Neural progenitor cell (in vitro differentiated cells): ENCODE data around the gene DDX24. TPM values are rescaled to one million over a fixed set of nuclear protein-coding genes. Genes with fewer than 3 reads are reported as not detected.

Source experiments
- DNase-seq: peaks from one replicate; pipeline ENCODE4 v3.0.0-alpha.2; 2016; ENCODE audit warnings: low spot score
- H2AFZ ChIP-seq: fragments of 200-600 bp; sonication (generic); replicated peaks from 2 replicates; pipeline ENCODE4 v1.6.1; 2016; ENCODE audit warnings: antibody characterized with exemption
- H3F3A ChIP-seq: fragments of 200-600 bp; sonication (generic); 2 replicates; pipeline ENCODE4 v1.6.1; 2016; ENCODE audit warnings: antibody characterized with exemption, low read depth
- H3K27ac ChIP-seq: fragments of 200-600 bp; sonication (generic); 2 replicates; pipeline ENCODE4 v1.5.1; 2016; ENCODE audit warnings: mild to moderate bottlenecking
- H3K27me3 ChIP-seq: fragments of 200-600 bp; sonication (generic); 2 replicates; pipeline ENCODE4 v1.6.1; 2016; ENCODE audit warnings: mild to moderate bottlenecking, moderate library complexity
- H3K36me3 ChIP-seq: fragments of 200-600 bp; sonication (generic); 2 replicates; pipeline ENCODE4 v1.5.1; 2016
- H3K4me1 ChIP-seq: fragments of 200-600 bp; sonication (generic); 2 replicates; pipeline ENCODE4 v1.6.1; 2016; ENCODE audit warnings: mixed run types
- H3K4me2 ChIP-seq: fragments of 200-600 bp; sonication (generic); 2 replicates; pipeline ENCODE4 v1.6.1; 2016
- H3K4me3 ChIP-seq: fragments of 200-600 bp; sonication (generic); 2 replicates; pipeline ENCODE4 v1.5.1; 2016
- H3K79me2 ChIP-seq: fragments of 200-600 bp; sonication (generic); 2 replicates; pipeline ENCODE4 v1.6.1; 2016; ENCODE audit warnings: low read depth
- H3K9ac ChIP-seq: fragments of 200-600 bp; sonication (generic); 2 replicates; pipeline ENCODE4 v1.6.1; 2016
- H3K9me3 ChIP-seq: fragments of 200-600 bp; sonication (generic); 2 replicates; pipeline ENCODE4 v1.5.1; 2016; ENCODE audit warnings: low read depth
- H4K20me1 ChIP-seq: fragments of 200-600 bp; sonication (generic); 2 replicates; pipeline ENCODE4 v1.6.1; 2016; ENCODE audit warnings: low read depth
- H3K27ac Mint-ChIP-seq: 3 replicates; pipeline ENCODE4 v1.8.0; 2021; ENCODE audit warnings: mixed read lengths
- H3K27me3 Mint-ChIP-seq: 2 replicates; pipeline ENCODE4 v1.8.0; 2022; ENCODE audit warnings: low read depth, mild to moderate bottlenecking, inconsistent platforms, moderate library complexity, mixed read lengths; ENCODE audit not compliant: insufficient read depth
- H3K36me3 Mint-ChIP-seq: 3 replicates; pipeline ENCODE4 v1.8.0; 2021; ENCODE audit warnings: mixed read lengths
- H3K4me1 Mint-ChIP-seq: 3 replicates; pipeline ENCODE4 v1.8.0; 2021; ENCODE audit warnings: mixed read lengths
- H3K4me3 Mint-ChIP-seq: 3 replicates; pipeline ENCODE4 v1.8.0; 2021; ENCODE audit warnings: mild to moderate bottlenecking, moderate library complexity, mixed read lengths
- H3K9me3 Mint-ChIP-seq: 3 replicates; pipeline ENCODE4 v1.8.0; 2020; ENCODE audit warnings: mixed read lengths
- CTCF ChIP-seq: fragments of 200-600 bp; sonication (generic); IDR thresholded peaks from 2 replicates; pipeline ENCODE4 v1.5.1; 2017; ENCODE audit warnings: antibody characterized with exemption, mild to moderate bottlenecking
- EZH2 ChIP-seq: fragments of 200-600 bp; sonication (generic); IDR thresholded peaks from 2 replicates; pipeline ENCODE4 v1.6.1; 2017; ENCODE audit warnings: antibody characterized with exemption, mild to moderate bottlenecking, moderate library complexity
- EZH2phosphoT487 ChIP-seq: fragments of 200-600 bp; sonication (generic); IDR thresholded peaks from 2 replicates; pipeline ENCODE4 v1.6.1; 2017; ENCODE audit warnings: antibody characterized with exemption
- total RNA-seq: library from RNA; depleted of rRNA; stranded (reverse); fragments of >200 nt; gene quantifications from 2 replicates; pipeline ENCODE4 v1.2.3, GENCODE V29; 2015; ENCODE audit warnings: low replicate concordance

Gene DDX24
- total RNA-seq, 1 donor from 2014 or later: 153 TPM

- Histone ChIP-seq H2AFZ (no peak overlapping the region), H3K9me3 (no peaks in the 10 kb centered on the region), H3K27me3 (no peaks in the 10 kb centered on the region), H3K4me2 (no peak overlapping the region), H4K20me1 (no peaks in the 10 kb centered on the region), H3K36me3 (no peaks in the 10 kb centered on the region), H3K79me2 (no peaks in the 10 kb centered on the region), H3K9ac (no peak overlapping the region), H3K27ac (no peak overlapping the region), H3K4me1 (peaks cover 8% of the 10 kb centered on the region), H3F3A (no peaks in the 10 kb centered on the region), H3K4me3 (no peak overlapping the region)
- H3K27me3 Mint-ChIP-seq: peaks cover 5% of the 10 kb centered on the region
- no peak overlapping the region for H3K27ac Mint-ChIP-seq
- DNase-seq: no peak
- no peaks in the 10 kb centered on the region for H3K9me3 Mint-ChIP-seq
- H3K36me3 Mint-ChIP-seq: no peaks in the 10 kb centered on the region
- no peak overlapping the region for H3K4me3 Mint-ChIP-seq
- peaks cover 20% of the 10 kb centered on the region for H3K4me1 Mint-ChIP-seq
- no peak for TF ChIP-seq EZH2
- TF ChIP-seq CTCF: no peak
- no peak for TF ChIP-seq EZH2phosphoT487
Measured at GRCh38 chr14:94113490-94113889, 32.5 kb upstream of the DDX24 start.

- no peaks in the 10 kb centered on the region for H3K36me3 Mint-ChIP-seq
- H3K4me3 Mint-ChIP-seq: no peak overlapping the region
- Histone ChIP-seq H4K20me1 (no peaks in the 10 kb centered on the region), H3F3A (no peaks in the 10 kb centered on the region), H3K36me3 (no peaks in the 10 kb centered on the region), H3K4me3 (no peak overlapping the region), H3K79me2 (no peaks in the 10 kb centered on the region), H3K9ac (no peak overlapping the region), H3K4me2 (no peak overlapping the region), H3K9me3 (no peaks in the 10 kb centered on the region), H3K27ac (no peak overlapping the region), H3K4me1 (peaks cover 8% of the 10 kb centered on the region), H3K27me3 (no peaks in the 10 kb centered on the region), H2AFZ (no peak overlapping the region)
- DNase-seq: no peak
- no peak for TF ChIP-seq CTCF
- TF ChIP-seq EZH2: no peak
- TF ChIP-seq EZH2phosphoT487: no peak
- peaks cover 5% of the 10 kb centered on the region for H3K27me3 Mint-ChIP-seq
- no peaks in the 10 kb centered on the region for H3K9me3 Mint-ChIP-seq
- H3K4me1 Mint-ChIP-seq: peaks cover 23% of the 10 kb centered on the region
- H3K27ac Mint-ChIP-seq: no peak overlapping the region
Measured at GRCh38 chr14:94113073-94113472, 32.1 kb upstream of the DDX24 start.

- DNase-seq: no peak
- Mint-ChIP-seq H3K27me3 (peaks cover 5% of the 10 kb centered on the region), H3K36me3 (no peaks in the 10 kb centered on the region), H3K27ac (no peak overlapping the region), H3K9me3 (no peaks in the 10 kb centered on the region), H3K4me1 (peaks cover 23% of the 10 kb centered on the region), H3K4me3 (no peak overlapping the region)
- Histone ChIP-seq H3K9me3 (no peaks in the 10 kb centered on the region), H3K4me1 (peaks cover 8% of the 10 kb centered on the region), H3K9ac (no peak overlapping the region), H3K4me2 (no peak overlapping the region), H2AFZ (no peak overlapping the region), H3K27ac (no peak overlapping the region), H3K4me3 (no peak overlapping the region), H3K79me2 (no peaks in the 10 kb centered on the region), H3K36me3 (no peaks in the 10 kb centered on the region), H3K27me3 (no peaks in the 10 kb centered on the region), H3F3A (no peaks in the 10 kb centered on the region), H4K20me1 (no peaks in the 10 kb centered on the region)
- no peak for TF ChIP-seq EZH2phosphoT487
- TF ChIP-seq CTCF: no peak
- TF ChIP-seq EZH2: no peak
Measured at GRCh38 chr14:94112513-94113063, 31.6 kb upstream of the DDX24 start.
